Rectal smooth muscle tissue (tissue), 1 donor: ENCODE measurements around the gene DDHD1.
"Not testable (repeated sequence)": the region's sequence is repeated elsewhere in the genome, so short reads cannot be mapped to it uniquely, and the experiment has no call there.

ENCODE experiments used
- H3K27ac ChIP-seq: one replicate; pipeline ENCODE4 v1.7.0; 2013; ENCODE audit warnings: low read depth, low read length, inconsistent platforms
- H3K27me3 ChIP-seq: one replicate; pipeline ENCODE4 v1.7.0; 2013; ENCODE audit warnings: low read length; ENCODE audit not compliant: control insufficient read depth, insufficient read depth
- H3K36me3 ChIP-seq: one replicate; pipeline ENCODE4 v1.7.0; 2013; ENCODE audit warnings: low read length; ENCODE audit not compliant: control insufficient read depth, insufficient read depth
- H3K4me1 ChIP-seq: one replicate; pipeline ENCODE4 v1.7.0; 2013; ENCODE audit warnings: low read length; ENCODE audit not compliant: control insufficient read depth, insufficient read depth
- H3K4me3 ChIP-seq: one replicate; pipeline ENCODE4 v1.7.0; 2013; ENCODE audit warnings: low read length
- H3K9ac ChIP-seq: one replicate; pipeline ENCODE4 v1.7.0; 2013; ENCODE audit warnings: low read length

DDHD1 gene

GRCh38 chr14:53152887-53153701, at the start of gene DDHD1:
Gene DDHD1 (minus strand): TSS chr14:53153323. CDS start chr14:53153098, 225 bp downstream.
- Histone ChIP-seq H3K36me3 (no peaks in the 10 kb centered on the region), H3K4me1 (peaks cover 7% of the 10 kb centered on the region), H3K4me3 (peak within 1 kb of the TSS; percentile 72), H3K9ac (peak within 1 kb of the TSS; percentile 82), H3K27me3 (no peaks in the 10 kb centered on the region), H3K27ac (peak within 1 kb of the TSS; percentile 85)

- Histone ChIP-seq H3K27me3 (no peaks in the 10 kb centered on the region), H3K9ac (no peak overlapping the region), H3K27ac (no peak overlapping the region), H3K4me3 (no peak overlapping the region), H3K4me1 (no peaks in the 10 kb centered on the region), H3K36me3 (no peaks in the 10 kb centered on the region)
These were observed 42.8 kb upstream of the DDHD1 start for GRCh38 chr14:53195949-53196348.

- Histone ChIP-seq H3K27me3 (no peaks in the 10 kb centered on the region), H3K4me1 (no peaks in the 10 kb centered on the region), H3K4me3 (no peak overlapping the region), H3K9ac (no peak overlapping the region), H3K36me3 (no peaks in the 10 kb centered on the region), H3K27ac (no peak overlapping the region)
These were observed 40.1 kb upstream of the DDHD1 start for GRCh38 chr14:53193193-53193592.

GRCh38 chr14:53192052-53192760, 39.1 kb upstream of the DDHD1 start:
- H3K4me1 ChIP-seq: no peaks in the 10 kb centered on the region
- H3K27me3 ChIP-seq: no peaks in the 10 kb centered on the region
- H3K9ac ChIP-seq: no peak overlapping the region
- H3K27ac ChIP-seq: no peak overlapping the region
- H3K36me3 ChIP-seq: no peaks in the 10 kb centered on the region
- H3K4me3 ChIP-seq: no peak overlapping the region

- no peak overlapping the region for H3K4me3 ChIP-seq
- no peaks in the 10 kb centered on the region for H3K27me3 ChIP-seq
- H3K9ac ChIP-seq: no peak overlapping the region
- no peaks in the 10 kb centered on the region for H3K4me1 ChIP-seq
- no peaks in the 10 kb centered on the region for H3K36me3 ChIP-seq
- no peak overlapping the region for H3K27ac ChIP-seq
These were observed 37.8 kb upstream of the DDHD1 start for GRCh38 chr14:53190938-53191337.

- no peaks in the 10 kb centered on the region for H3K36me3 ChIP-seq
- H3K27me3 ChIP-seq: no peaks in the 10 kb centered on the region
- H3K9ac ChIP-seq: no peak overlapping the region
- no peaks in the 10 kb centered on the region for H3K4me1 ChIP-seq
- H3K27ac ChIP-seq: no peak overlapping the region
- H3K4me3 ChIP-seq: no peak overlapping the region
These were observed 34.9 kb upstream of the DDHD1 start for GRCh38 chr14:53187921-53188463.

- no peak overlapping the region for H3K4me3 ChIP-seq
These were observed 33.4 kb upstream of the DDHD1 start for GRCh38 chr14:53186532-53186931.

GRCh38 chr14:53183611-53184010, 30.5 kb upstream of the DDHD1 start:
- Histone ChIP-seq H3K9ac (no peak overlapping the region), H3K27ac (no peak overlapping the region), H3K4me1 (no peaks in the 10 kb centered on the region), H3K4me3 (no peak overlapping the region), H3K36me3 (no peaks in the 10 kb centered on the region), H3K27me3 (no peaks in the 10 kb centered on the region)

More at GRCh38 chr14:53186532-53186931, 33.4 kb upstream of the DDHD1 start:
- no peaks in the 10 kb centered on the region for H3K27me3 ChIP-seq
- H3K9ac ChIP-seq: no peak overlapping the region
- H3K36me3 ChIP-seq: no peaks in the 10 kb centered on the region
- no peak overlapping the region for H3K27ac ChIP-seq
- no peaks in the 10 kb centered on the region for H3K4me1 ChIP-seq

GRCh38 chr14:53183056-53183455, 29.9 kb upstream of the DDHD1 start:
- Histone ChIP-seq H3K36me3 (no peaks in the 10 kb centered on the region), H3K4me3 (no peak overlapping the region), H3K27me3 (no peaks in the 10 kb centered on the region), H3K27ac (no peak overlapping the region), H3K9ac (no peak overlapping the region), H3K4me1 (no peaks in the 10 kb centered on the region)

GRCh38 chr14:53181463-53182081, 28.4 kb upstream of the DDHD1 start:
- H3K4me1 ChIP-seq, H3K27ac ChIP-seq, H3K9ac ChIP-seq, H3K27me3 ChIP-seq, H3K36me3 ChIP-seq, H3K4me3 ChIP-seq: not testable (repeated sequence)

GRCh38 chr14:53180272-53181221, 27.4 kb upstream of the DDHD1 start:
- no peak overlapping the region for H3K9ac ChIP-seq
- no peaks in the 10 kb centered on the region for H3K36me3 ChIP-seq
- no peak overlapping the region for H3K4me3 ChIP-seq
- no peaks in the 10 kb centered on the region for H3K4me1 ChIP-seq
- H3K27ac ChIP-seq: no peak overlapping the region
- no peaks in the 10 kb centered on the region for H3K27me3 ChIP-seq
